HPDE6-E6E7 (cell line): ENCODE measurements around the gene CMYA5.
A peak's percentile ranks its signal among the peaks of the same experiment; 100 is the strongest.
"Not testable (repeated sequence)": the region's sequence is repeated elsewhere in the genome, so short reads cannot be mapped to it uniquely, and the experiment has no call there.

Experiments
- DNase-seq: peaks from one replicate; pipeline ENCODE4 v3.0.0; 2011; ENCODE audit warnings: missing footprints; ENCODE audit errors: extremely low spot score

The CMYA5 gene

DNA sequence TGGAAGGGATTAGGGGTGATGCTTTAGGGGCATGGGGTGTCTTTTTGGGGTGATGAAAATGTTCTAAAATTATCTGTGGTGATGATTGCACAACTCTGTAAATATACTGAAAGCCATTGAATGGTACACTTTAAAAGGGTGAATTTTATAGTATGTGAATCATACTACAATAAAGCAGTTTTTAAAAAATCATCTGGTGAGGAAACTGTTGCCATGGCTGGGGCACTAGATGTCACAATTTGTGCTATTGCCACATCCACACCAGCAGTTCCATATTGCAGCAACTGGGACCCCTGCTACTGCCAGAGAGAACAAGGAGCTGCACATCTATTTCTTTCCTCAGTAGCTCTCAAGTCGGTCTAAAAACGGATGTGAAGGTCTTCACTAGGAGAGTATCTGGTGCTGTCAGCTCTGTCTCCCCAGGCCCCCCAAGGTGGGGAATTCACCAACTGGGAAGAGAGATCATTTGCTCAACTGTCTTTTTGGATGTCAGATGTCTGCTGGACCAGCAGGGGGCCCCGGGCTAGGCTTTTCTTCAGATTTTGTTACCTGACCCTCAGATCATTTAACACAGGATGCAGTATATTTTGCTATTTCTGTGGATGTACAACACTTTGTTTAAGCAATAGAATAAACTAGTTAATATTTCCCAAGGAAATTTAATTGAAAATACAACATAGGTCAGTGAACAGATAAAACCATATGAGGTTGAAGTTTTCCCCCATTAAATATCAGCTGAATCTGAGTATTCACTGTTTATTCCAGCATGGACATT lies 13.2 kb downstream of the CMYA5 start:
- peak; percentile 33 for DNase-seq

DNA sequence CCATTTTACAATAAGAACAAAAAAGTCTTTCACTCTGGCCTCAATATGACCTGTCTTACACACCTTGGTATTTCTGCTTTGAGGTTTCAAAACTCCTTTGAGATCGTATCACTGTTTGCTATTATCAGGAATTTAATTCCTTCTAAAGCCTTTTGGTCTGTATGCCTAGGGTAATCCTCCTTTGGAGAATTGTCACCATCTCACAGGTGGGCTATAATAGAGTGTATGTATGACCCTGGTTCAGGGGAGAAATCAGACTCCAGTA lies 13.7 kb downstream of the CMYA5 start:
- no peak for DNase-seq

DNA sequence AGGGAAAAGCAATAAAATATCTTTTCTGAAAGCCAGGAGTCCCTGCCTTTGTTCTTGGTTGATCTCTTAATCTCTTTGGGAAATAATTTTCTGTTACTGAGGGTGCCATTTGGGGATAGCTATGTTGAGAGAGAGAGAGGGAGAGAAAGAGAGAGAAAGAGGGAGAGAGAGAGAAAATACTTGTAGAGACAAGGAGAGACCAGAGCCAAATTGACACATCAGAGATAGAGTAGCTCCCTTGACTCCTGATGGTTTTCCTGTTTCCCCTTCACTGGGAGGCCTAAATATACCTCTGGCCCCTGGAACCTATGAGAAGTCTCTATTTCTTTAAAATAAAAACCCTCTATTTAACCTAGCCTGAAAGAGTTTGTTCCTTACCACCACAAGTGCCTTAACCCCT lies 14.9 kb downstream of the CMYA5 start:
- no peak for DNase-seq

DNA sequence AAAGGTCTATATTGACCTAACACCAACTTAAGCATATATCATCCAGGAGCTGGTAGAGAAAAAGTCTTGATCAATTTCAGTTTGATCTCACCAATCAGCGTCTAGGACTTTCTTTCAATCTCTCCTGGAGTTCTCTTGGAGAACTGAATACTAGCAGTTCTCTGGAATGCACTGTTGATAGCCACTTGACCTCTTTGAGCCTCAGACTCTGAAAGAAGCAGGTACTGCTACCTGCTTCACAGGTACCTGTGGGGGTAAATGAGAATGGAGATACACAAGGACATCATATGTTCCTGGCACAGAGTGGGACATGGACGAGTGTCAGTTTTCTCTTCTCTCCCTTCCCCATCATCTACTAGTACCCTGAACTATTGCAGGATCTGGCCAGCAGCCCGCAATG lies 16.0 kb downstream of the CMYA5 start:
- no peak for DNase-seq

DNA sequence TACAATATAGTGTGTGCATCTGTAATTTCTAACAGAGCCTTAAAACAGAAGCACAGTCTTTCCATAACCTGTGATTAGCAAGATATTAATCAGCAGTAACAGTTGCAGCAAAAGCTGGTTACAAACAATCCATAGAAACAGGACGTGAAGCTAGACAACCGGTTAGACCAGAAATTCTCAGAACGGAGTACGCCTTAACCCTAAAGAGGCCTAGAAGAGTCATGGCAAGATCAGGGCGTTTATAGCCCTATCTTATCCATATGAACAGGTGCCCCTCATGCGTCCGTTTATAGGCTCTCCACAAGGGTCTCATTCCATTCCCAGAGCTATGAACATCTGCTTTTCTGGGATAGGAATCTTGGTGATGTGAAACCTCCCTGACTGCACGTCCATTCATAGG lies 16.7 kb downstream of the CMYA5 start:
- DNase-seq = not testable (repeated sequence)

DNA sequence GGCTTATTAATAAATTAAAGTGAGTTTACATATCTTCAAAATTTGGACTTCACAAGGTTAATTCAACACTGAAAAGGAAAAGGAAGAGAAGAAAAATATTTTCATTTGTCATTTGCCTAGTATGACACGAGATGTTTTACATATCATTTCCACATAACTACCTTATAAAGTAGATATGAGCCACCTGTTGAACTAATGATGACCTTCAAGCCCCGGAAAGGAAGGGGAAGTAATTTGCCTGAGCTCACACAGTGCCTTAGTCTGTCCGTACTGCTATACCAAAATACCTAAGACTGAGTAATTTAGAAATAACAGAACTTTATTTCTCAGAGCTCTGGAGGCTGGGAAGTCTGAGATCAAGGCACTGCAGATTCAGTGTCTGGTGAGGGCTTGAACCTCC lies 17.9 kb downstream of the CMYA5 start:
- no peak for DNase-seq

DNA sequence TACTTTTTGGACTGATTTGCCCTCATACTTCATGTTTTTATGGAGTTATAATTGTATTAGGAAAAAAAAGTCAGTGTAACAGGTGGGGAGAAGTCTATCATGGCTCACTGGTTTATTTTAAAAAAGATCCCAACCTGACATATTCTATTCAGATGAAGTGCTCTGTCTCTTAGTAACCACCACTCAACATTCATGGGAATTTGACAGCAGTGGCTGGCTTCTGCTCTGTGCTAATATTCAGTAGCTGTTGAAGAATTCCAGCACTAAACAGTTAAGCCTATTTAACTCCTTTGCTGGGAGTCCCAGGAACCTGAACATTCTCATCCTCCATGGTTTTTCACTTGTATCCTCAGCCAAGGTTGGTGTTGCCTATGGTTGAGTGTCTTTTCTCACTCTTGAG lies 23.1 kb downstream of the CMYA5 start:
- DNase-seq = no peak

DNA sequence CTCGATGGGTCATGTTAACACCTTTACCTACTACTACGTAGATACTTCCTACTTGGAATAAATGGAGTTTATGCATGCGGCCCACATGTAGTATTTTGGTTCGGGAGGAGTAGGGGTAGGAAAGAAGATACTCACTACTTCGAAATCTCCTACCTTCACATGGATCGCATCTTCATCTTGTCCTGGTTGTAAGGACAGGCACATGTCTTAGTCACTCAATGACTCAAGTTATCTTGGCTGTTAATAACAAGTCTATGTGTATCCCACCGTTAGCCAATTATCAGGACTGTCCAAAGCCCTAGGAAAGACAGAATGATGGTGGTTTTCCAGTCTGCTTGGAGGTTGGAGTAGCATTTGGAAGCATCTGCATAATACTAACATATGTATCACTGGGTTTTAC lies 24.1 kb downstream of the CMYA5 start:
- DNase-seq = no peak

DNA sequence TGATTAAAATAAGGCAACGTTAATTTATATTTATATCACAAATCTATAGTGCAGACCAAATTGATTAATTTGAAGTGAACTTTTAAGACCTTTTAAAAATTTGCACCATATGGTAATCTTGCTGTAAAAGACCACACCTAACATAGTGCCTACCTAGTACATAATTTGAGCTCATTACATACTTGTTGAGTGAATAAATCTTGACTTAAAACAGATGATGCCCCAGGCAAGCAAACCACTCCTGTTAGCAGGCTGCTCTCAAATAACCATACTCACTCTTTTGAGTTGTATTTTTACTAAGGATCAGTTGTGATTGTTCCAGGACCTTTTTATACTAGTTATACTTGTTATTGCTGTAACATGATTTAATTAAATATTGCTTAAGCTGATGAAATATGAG lies 27.2 kb downstream of the CMYA5 start:
- DNase-seq = no peak

DNA sequence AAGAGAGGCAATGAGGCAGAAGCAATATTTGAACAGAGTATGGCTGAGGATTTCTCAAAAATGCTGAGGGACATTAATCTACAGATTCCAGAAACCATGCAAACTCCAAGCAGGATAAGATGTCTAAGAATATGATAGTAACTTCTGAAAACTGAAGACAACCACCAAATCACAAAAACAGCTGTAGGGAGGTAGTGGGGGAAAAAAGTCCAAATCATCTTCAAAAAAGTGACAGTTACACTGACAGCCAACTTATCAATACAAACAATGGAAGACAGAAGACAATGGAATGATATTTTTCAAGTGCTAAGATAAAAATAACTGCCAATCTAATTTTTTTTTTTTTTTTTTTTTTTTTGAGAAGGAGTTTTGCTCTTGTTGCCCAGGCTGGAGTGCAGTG lies 30.5 kb downstream of the CMYA5 start:
- no peak for DNase-seq

DNA sequence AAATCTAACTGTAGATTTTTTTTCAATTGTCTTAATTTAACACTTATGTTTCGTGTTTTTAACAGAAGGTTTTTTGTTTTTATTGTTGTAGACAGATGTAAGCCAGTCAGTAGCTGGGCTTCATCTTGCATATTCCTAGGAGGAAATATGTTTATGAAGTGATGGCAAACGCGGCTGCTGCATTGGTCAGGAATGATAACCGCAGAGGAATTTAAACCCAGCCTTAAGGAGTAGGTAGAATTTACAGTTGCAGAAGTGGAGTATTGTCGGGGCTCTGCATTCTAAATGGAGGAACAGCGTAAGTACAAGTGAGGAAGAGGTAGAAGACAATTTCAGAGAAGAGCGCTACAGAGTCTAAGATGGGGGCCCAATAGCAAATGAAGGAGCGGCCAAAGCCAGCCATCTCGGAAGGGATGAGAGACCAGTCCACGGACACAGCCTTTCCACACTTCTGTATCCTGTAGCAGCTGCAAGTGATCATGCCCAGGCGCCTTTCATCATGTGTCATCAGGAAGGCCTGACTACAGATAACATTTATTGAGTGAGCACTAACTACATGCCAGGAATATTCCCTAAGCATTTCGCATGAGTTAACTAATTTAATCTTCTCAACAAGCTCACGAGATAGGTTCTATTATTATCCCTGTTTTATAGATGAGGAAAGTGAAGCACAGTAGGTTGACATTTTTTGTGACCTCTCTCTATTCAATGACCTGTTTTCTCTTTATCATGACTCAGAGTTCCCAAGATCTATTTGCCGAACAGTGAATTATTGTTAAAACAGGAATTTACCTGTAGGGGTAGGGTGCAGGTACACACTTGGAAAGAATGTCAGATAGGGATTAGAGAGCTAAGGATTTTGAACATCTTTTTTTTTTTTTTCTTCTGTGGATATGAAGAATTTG lies 38.1 kb downstream of the CMYA5 start:
- no peak for DNase-seq

DNA sequence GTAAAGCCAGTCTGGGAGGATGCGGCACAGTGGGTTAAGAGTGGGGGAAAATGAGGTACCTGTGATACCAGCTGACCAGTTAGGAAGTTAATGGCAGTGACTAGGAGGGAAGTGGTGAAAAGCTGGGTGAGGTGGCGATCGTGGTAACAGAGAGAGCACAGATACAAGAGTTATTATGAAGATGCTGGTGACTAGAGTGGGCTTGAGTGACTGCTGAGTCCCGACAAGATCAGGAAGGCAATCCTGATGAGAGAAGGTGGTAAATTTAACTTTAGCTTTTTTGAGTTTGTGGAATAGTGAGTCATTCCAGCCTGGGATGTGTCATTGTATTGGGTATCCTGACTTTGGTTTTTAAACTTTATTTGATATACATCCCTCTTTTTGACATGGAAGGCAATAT lies 38.8 kb downstream of the CMYA5 start:
- DNase-seq = no peak

DNA sequence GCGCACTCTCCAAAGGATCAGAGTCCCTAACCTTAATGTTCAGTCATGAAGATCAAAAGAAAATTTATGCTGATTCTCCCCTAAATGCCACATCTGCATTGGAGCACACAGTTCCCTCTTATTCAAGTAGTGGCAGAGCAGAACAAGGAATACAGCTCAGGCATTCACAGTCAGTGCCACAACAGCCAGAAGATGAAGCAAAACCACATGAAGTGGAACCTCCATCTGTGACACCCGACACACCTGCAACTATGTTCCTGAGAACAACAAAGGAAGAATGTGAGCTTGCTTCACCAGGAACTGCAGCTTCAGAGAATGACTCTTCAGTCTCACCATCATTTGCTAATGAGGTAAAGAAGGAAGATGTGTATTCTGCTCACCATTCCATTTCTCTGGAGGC lies 40.0 kb downstream of the CMYA5 start:
- DNase-seq = no peak

DNA sequence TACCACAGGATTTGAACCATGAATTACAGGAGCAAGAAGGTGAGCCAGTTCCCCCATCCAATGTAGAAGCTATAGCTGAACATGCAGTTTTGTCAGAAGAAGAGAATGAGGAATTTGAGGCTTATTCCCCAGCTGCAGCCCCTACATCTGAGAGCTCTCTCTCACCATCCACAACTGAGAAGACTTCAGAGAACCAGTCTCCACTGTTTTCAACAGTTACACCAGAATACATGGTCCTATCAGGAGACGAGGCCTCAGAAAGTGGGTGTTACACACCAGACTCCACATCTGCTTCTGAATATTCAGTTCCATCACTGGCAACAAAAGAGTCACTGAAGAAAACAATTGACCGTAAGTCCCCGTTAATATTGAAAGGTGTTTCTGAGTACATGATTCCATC lies 40.9 kb downstream of the CMYA5 start:
- no peak for DNase-seq

DNA sequence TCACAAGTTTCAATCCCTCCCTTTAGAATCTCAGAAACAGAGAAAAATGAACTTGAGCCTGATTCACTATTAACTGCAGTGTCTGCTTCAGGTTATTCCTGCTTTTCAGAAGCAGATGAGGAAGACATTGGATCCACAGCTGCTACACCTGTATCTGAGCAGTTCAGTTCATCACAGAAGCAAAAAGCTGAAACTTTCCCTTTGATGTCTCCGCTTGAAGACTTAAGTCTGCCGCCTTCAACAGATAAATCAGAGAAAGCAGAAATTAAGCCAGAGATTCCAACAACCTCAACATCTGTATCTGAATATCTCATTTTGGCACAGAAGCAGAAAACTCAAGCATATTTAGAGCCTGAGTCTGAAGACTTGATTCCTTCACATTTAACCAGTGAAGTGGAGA lies 42.1 kb downstream of the CMYA5 start:
- no peak for DNase-seq

DNA sequence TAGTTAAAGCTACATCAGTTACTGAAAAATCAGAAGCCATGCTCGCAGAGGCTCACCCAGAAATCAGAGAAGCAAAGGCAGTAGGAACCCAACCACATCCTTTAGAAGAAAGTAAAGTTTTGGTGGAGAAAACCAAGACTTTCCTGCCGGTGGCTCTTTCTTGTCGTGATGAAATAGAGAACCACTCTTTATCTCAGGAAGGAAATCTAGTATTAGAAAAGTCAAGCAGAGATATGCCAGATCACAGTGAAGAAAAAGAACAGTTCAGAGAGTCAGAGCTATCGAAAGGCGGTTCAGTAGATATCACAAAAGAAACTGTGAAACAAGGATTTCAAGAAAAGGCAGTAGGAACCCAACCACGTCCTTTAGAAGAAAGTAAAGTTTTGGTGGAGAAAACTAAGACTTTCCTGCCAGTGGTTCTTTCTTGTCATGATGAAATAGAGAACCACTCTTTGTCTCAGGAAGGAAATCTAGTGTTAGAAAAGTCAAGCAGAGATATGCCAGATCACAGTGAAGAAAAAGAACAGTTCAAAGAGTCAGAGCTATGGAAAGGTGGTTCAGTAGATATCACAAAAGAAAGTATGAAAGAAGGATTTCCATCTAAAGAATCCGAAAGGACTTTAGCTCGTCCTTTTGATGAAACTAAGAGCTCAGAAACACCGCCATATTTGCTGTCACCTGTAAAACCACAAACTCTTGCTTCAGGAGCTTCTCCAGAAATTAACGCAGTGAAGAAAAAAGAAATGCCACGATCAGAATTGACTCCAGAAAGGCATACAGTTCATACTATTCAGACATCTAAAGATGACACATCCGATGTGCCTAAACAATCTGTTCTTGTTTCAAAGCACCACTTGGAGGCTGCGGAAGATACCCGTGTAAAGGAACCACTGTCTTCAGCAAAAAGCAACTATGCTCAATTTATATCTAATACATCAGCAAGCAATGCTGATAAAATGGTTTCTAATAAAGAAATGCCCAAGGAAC lies 47.2 kb downstream of the CMYA5 start:
- DNase-seq = no peak

DNA sequence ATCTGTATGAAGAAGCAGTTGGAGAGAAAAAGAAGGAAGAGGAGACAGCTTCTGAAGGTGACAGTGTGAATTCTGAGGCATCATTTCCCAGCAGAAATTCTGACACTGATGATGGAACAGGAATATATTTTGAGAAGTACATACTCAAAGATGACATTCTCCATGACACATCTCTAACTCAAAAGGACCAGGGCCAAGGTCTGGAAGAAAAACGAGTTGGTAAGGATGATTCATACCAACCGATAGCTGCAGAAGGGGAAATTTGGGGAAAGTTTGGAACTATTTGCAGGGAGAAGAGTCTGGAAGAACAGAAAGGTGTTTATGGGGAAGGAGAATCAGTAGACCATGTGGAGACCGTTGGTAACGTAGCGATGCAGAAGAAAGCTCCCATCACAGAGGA lies 48.7 kb downstream of the CMYA5 start:
- no peak for DNase-seq

DNA sequence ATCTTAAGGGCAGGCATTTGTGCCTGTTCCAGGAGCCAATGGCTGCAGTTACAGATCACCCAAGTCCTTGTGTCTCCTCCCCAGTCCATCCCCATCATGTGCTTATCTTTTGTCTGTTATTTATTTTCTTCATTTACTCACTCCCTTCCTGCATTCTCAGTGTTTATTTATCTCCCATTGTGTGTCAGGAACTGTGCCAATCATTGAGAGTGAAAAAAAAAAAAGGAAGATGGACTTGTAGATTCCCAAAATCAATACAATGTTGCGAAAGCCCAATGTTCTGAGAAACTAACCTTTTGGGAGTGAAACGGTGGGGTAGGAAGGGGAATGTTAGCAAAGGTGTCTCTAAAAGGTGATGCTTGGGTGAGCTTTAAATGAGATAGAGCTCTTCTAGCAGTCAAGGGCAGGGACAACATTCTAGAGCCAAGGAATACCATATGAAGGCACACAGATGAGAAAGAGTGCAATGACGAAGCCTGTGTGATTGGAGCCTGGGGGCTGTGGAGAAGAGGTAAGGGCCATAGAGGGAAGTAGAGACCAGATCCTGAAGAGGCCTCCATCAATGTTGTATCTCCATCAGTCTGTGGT lies 53.0 kb downstream of the CMYA5 start:
- no peak for DNase-seq

DNA sequence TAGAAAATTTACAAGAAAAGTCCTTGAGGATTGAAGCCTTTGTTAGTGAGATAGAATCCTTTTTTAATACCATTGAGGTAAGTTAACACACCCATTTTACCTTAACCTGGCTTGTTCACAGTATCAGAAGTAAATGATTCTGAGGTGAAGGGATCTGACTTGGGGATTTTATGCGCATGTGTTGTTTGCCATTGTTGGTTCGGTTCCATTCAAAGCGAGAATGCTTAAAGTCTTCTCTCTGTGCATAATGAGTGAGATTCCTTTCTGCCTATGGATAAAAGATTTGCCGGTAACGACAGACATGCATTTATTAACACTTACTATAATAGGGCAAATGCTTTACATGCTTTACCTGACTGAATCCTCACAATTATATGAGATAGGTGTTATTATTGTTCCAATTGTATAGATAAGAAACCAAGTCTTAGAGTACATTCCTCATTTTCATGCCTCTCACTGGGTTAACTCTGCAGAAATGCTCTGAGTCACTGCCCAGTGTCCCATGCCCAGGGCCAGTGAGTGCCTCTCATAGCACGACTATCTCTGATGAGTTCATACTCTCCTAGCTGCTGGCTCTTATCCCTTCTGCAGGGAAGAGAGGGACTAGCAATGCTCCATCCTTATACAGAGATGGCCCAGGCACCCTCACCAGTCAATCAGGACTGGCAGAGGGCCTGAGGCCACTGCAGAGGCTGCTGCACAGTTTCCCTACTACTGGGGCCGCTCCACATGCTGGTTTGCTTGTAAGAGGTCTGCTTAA lies 54.4 kb downstream of the CMYA5 start:
- DNase-seq = no peak

DNA sequence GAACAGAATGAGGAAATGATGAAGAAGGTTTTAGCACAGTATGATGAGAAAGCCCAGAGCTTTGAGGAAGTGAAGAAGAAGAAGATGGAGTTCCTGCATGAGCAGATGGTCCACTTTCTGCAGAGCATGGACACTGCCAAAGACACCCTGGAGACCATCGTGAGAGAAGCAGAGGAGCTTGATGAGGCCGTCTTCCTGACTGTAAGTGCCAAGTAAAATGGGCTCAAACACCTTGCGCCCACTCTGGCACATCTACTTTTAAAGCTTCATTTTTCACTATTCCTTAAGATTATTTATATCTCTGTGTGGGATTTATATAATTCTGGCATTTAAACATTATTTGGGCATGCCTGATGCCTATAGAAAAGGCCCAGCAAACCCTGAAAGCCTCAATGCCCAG lies 55.6 kb downstream of the CMYA5 start:
- DNase-seq = no peak
